Gastroesophageal sphincter (tissue), 3 donors: ENCODE measurements around the gene THEMIS.

Experiments
- EP300 ChIP-seq: sonication (generic); formaldehyde crosslinking; IDR thresholded peaks from one replicate; pipeline ENCODE4 v1.6.1; 2017; ENCODE audit warnings: antibody characterized with exemption, mild to moderate bottlenecking
- POLR2A ChIP-seq, 2 donors: fragments of 450-650 bp; IDR thresholded peaks; one replicate each; pipeline ENCODE4 v1.6.1; 2017; ENCODE audit warnings: antibody characterized with exemption in 2 of 2, mild to moderate bottlenecking in 2 of 2, moderate library complexity in 1 of 2
- POLR2AphosphoS5 ChIP-seq: sonication (generic); formaldehyde crosslinking; IDR thresholded peaks from one replicate; pipeline ENCODE4 v1.6.1; 2017; ENCODE audit warnings: antibody characterized with exemption
- TF ChIP-seq, protein P1 (sequence below), 4 experiments: fragments of 200-600 bp in 2 of 4; fragments of 450-650 bp in 2 of 4; sonication (generic) in 1 of 4; IDR thresholded peaks; one replicate each; pipeline ENCODE4 v1.5.1; 2017 to 2019; ENCODE audit warnings: antibody characterized with exemption in 4 of 4, mild to moderate bottlenecking in 2 of 4, moderate library complexity in 2 of 4

GRCh38 chr6:127884134-127884533 lies 16.7 kb downstream of the THEMIS start:
- TF ChIP-seq, protein P1, sequence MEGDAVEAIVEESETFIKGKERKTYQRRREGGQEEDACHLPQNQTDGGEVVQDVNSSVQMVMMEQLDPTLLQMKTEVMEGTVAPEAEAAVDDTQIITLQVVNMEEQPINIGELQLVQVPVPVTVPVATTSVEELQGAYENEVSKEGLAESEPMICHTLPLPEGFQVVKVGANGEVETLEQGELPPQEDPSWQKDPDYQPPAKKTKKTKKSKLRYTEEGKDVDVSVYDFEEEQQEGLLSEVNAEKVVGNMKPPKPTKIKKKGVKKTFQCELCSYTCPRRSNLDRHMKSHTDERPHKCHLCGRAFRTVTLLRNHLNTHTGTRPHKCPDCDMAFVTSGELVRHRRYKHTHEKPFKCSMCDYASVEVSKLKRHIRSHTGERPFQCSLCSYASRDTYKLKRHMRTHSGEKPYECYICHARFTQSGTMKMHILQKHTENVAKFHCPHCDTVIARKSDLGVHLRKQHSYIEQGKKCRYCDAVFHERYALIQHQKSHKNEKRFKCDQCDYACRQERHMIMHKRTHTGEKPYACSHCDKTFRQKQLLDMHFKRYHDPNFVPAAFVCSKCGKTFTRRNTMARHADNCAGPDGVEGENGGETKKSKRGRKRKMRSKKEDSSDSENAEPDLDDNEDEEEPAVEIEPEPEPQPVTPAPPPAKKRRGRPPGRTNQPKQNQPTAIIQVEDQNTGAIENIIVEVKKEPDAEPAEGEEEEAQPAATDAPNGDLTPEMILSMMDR (IDR thresholded peaks at IDR 0.05) = no peak
- TF ChIP-seq POLR2A (IDR thresholded peaks at IDR 0.05) (no peak), EP300 (no peak), POLR2AphosphoS5 (no peak)
